Adrenal gland (tissue), 12 donors: ENCODE measurements around the gene SDK1. TPM values are rescaled to one million over a fixed set of nuclear protein-coding genes. Genes with fewer than 3 reads are reported as not detected.

Source experiments
- DNase-seq, 7 donors: peaks; one replicate each; pipeline ENCODE4 v3.0.0-alpha.2; 2019 to 2020
- H3K27ac ChIP-seq, 5 donors: fragments of 200-600 bp; sonication (generic) in 4 of 5; 1 replicate in 3 of 5; 2 replicates in 2 of 5; pipeline versions ENCODE4 v1.5.1 to v1.8.0; 2016 to 2020; ENCODE audit warnings: mild to moderate bottlenecking in 1 of 5
- H3K27me3 ChIP-seq: fragments of 200-600 bp; 2 replicates; pipeline ENCODE4 v1.8.0; 2021
- H3K36me3 ChIP-seq, 2 donors: fragments of 200-600 bp; replicated peaks in 1 of 2; 1 replicate in 1 of 2; 2 replicates in 1 of 2; pipeline versions ENCODE4 v1.5.1 to v1.8.0; 2018 to 2022
- H3K4me1 ChIP-seq, 2 donors: fragments of 200-600 bp; replicated peaks in 1 of 2; 1 replicate in 1 of 2; 2 replicates in 1 of 2; pipeline versions ENCODE4 v1.5.1 to v1.8.0; 2018 to 2021
- H3K4me3 ChIP-seq, 4 donors: fragments of 200-600 bp; sonication (generic) in 3 of 4; one replicate each; pipeline ENCODE4 v1.5.1; 2016 to 2018
- H3K9me3 ChIP-seq, 3 donors: fragments of 200-600 bp; sonication (generic) in 1 of 3; replicated peaks in 1 of 3; 1 replicate in 2 of 3; 2 replicates in 1 of 3; pipeline versions ENCODE4 v1.5.1 to v1.8.0; 2016 to 2021
- CTCF ChIP-seq, 6 experiments: fragments of 450-650 bp in 4 of 6; fragments of 200-600 bp in 2 of 6; sonication (generic) in 1 of 6; IDR thresholded peaks; 1 replicate in 5 of 6; 2 replicates in 1 of 6; pipeline versions ENCODE4 v1.5.1 to v1.8.0; 2016 to 2021; ENCODE audit warnings: antibody characterized with exemption in 6 of 6, mild to moderate bottlenecking in 2 of 6, moderate library complexity in 1 of 6
- POLR2A ChIP-seq, 2 donors: fragments of 450-650 bp; IDR thresholded peaks; one replicate each; pipeline ENCODE4 v1.6.1; 2017; ENCODE audit warnings: antibody characterized with exemption in 2 of 2, mild to moderate bottlenecking in 2 of 2, moderate library complexity in 1 of 2
- WGBS, 4 donors: extraction: QIAGEN DNeasy Blood & Tissue Kit in 2 of 4; methylation state at CpG; one replicate each; pipeline versions ENCODE4 v1.1.5 to v1.1.7; 2013 to 2017; 5-methylcytosine and 5-hydroxymethylcytosine counted together
- intact Hi-C, 2 donors: fragments of 100-400 bp; cut with DNase I; formaldehyde crosslinking; loops; one replicate each; pipeline versions ENCODE4 v1.14.1 to v1.15.0; 2022 to 2023
- polyA plus RNA-seq, 3 donors: library from polyadenylated mRNA; stranded (reverse); fragments of 200-250 nt in 2 of 3; fragments of 350-450 nt in 1 of 3; fragmentation: Illumina TruSeq in 1 of 3; extraction: RNeasy Lipid Tissue Mini Kit (QIAGEN cat#74804) in 1 of 3; gene quantifications; one replicate each; pipeline ENCODE4 v1.2.3, GENCODE V29; 2013 to 2014
- total RNA-seq, 9 donors: library from RNA; depleted of rRNA in 4 of 9; stranded (reverse); fragments of >200 nt in 4 of 9; fragments of 120-200 nt in 1 of 9; fragmentation: NEBNext Ultra II Directional in 1 of 9; extraction: Animal tissue kit (Norgen Biotek cat#: 25700) in 1 of 9; gene quantifications; one replicate each; pipeline versions ENCODE4 v1.1.0 to v1.2.4, GENCODE V29; 2013 to 2023
- donor health status: healthy with polysubstance abuse.
- donor health status: Bipolar disorder and iron deficiency.
- donor health status: DM: yes; HTN: yes; CAD: no.
- donor health status: DM: no; HTN: no; CAD: no.
- donor health status: DM: no; HTN: no; CAD: no.
- donor health status: DM: yes; HTN: yes; CAD: no.

The SDK1 gene
- total and polyA plus RNA-seq, 12 donors, result 0.50 to 3.6 (median 1.5) TPM

GRCh38 chr7:4164556-4164955 is 863.5 kb downstream of the SDK1 start:
- TF ChIP-seq POLR2A (IDR thresholded peaks at IDR 0.05) (no peak), CTCF (IDR thresholded peaks at IDR 0.05) (no peak)
- WGBS, 4 donors, result 70 to 79% (median 73%) methylated on average over 7 to 8 of the region's 8 CpGs
- Histone ChIP-seq H3K4me1 (no peaks in the 10 kb centered on the region), H3K36me3 (no peaks in the 10 kb centered on the region), H3K9me3 (no peaks in the 10 kb centered on the region), H3K27ac (no peak overlapping the region), H3K27me3 (no peaks in the 10 kb centered on the region), H3K4me3 (no peak overlapping the region)
- no peak for DNase-seq
- intact Hi-C loops, result no loop called here

DNA sequence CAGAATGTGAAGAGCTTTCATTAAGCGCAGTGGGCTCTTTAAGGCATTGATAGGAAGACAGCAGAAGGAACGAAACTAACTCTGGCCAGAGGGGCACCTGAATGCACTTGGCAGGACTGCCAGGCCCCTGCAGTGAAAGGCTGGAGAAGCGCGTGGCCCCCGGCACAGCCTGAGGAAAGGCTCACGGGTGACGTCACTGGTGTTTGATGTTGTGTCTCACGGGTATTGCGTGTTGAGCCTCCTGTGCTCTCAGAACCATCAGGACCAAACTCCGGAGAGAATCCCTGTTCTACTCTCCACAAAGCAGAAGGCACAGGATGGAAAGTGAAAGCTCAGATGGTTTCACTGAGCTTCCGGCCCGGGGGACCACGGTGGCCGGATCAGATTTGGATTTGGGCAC is 865.3 kb downstream of the SDK1 start:
- Histone ChIP-seq H3K9me3 (no peaks in the 10 kb centered on the region), H3K27me3 (no peaks in the 10 kb centered on the region), H3K36me3 (no peaks in the 10 kb centered on the region), H3K4me3 (no peak overlapping the region), H3K4me1 (no peaks in the 10 kb centered on the region), H3K27ac (no peak overlapping the region)
- DNase-seq, result no peak
- intact Hi-C loops, result no loop called here
- TF ChIP-seq POLR2A (IDR thresholded peaks at IDR 0.05) (no peak), CTCF (IDR thresholded peaks at IDR 0.05) (no peak)
- WGBS, 4 donors, result 86 to 98% (median 86%) methylated on average over 9 to 14 of the region's 14 CpGs

DNA sequence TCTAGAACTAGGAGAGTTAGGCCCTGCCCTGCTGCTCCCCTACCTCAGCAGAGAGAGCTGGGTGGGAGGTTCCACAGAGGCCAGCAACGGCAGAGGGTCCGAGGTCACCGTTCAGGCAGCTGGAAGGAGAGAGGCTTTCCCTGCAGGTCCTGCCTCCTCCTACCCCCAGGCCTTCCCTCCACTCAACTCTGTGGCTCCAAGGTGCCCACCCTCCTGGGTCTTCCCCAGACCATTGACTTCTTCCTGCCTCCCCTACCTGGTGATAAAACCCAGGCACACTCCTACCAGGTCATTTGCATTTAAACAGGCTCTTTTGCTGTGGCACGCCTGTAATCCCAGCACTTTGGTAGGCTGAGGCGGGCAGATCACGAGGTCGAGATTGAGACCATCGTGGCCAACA is 865.8 kb downstream of the SDK1 start:
- 63 to 85% (median 81%) methylated on average over 8 of the region's 8 CpGs for WGBS, 4 donors
- intact Hi-C loops, result no loop called here
- H3K4me1 ChIP-seq, result no peaks in the 10 kb centered on the region
- H3K27ac ChIP-seq, result no peak overlapping the region
- no peaks in the 10 kb centered on the region for H3K9me3 ChIP-seq
- no peaks in the 10 kb centered on the region for H3K36me3 ChIP-seq
- DNase-seq, result no peak
- no peak for TF ChIP-seq POLR2A (IDR thresholded peaks at IDR 0.05)
- no peak for TF ChIP-seq CTCF (IDR thresholded peaks at IDR 0.05)
- H3K4me3 ChIP-seq, result no peak overlapping the region
- H3K27me3 ChIP-seq, result no peaks in the 10 kb centered on the region

DNA sequence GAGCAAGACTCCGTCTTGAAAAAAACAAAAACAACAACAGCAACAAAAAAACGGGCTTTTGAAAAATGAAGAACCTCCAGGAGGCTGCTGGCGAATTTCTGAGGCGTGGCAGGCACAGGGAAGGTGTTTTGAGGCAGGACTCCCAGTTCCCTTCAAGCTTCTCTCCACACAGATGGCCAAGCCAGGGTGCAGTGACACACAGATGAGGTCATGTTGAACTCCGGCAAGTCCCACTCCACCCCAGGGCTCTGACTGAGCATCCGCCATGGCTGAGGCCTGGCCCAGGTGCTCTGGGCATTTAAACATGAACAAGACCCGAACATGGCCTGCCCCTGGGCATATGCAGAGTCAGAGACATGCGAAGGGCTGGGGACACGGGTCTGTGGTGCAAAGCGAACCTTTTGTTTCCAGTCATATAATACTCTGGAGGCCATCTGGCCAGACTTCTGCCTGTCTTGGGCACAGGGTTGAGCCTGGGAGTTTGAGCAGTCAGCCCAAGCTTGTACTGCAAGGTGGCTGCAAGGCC is 866.4 kb downstream of the SDK1 start:
- 72 to 92% (median 84%) methylated on average over 5 to 10 of the region's 10 CpGs for WGBS, 4 donors

More for the DNA sequence above, 866.4 kb downstream of the SDK1 start:
- Histone ChIP-seq H3K27me3 (no peaks in the 10 kb centered on the region), H3K36me3 (no peaks in the 10 kb centered on the region), H3K9me3 (no peaks in the 10 kb centered on the region), H3K4me3 (no peak overlapping the region), H3K4me1 (no peaks in the 10 kb centered on the region), H3K27ac (no peak overlapping the region)
- intact Hi-C loops, result no loop called here
- DNase-seq, result no peak
- TF ChIP-seq POLR2A (IDR thresholded peaks at IDR 0.05) (no peak), CTCF (IDR thresholded peaks at IDR 0.05) (no peak)
